Measurements from ENCODE around the gene KCNF1. TPM values are rescaled to one million over a fixed set of nuclear protein-coding genes. Genes with fewer than 3 reads are reported as not detected.

KCNF1 gene
- total RNA-seq, 1 donor from 2014 or later: 1.6 TPM

- no peak overlapping the region for H2AFZ ChIP-seq (ENCODE audit: low read depth, low read length)
- Mint-ChIP-seq H3K36me3 (ENCODE audit: low read depth, unreplicated experiment) (no peaks in the 10 kb centered on the region), H3K4me1 (ENCODE audit: low read depth, unreplicated experiment) (peaks cover 13% of the 10 kb centered on the region), H3K9me3 (ENCODE audit: unreplicated experiment) (peaks cover 2% of the 10 kb centered on the region), H3K27me3 (ENCODE audit: low read depth, unreplicated experiment) (peaks cover 9% of the 10 kb centered on the region), H3K4me3 (ENCODE audit: unreplicated experiment) (no peak overlapping the region), H3K27ac (ENCODE audit: unreplicated experiment) (no peak overlapping the region)
- H3K4me3 ChIP-seq (ENCODE audit: insufficient read depth, low read depth, low read length): no peak overlapping the region
- no peak overlapping the region for H3K27ac ChIP-seq (ENCODE audit: low read depth, low read length)
- H4K20me1 ChIP-seq (ENCODE audit: insufficient read depth, low read length): no peaks in the 10 kb centered on the region
- no peaks in the 10 kb centered on the region for H3K4me1 ChIP-seq (ENCODE audit: insufficient read depth, low read length)
- H3K27me3 ChIP-seq (ENCODE audit: insufficient read depth, low read length): no peaks in the 10 kb centered on the region
- H3K9ac ChIP-seq (ENCODE audit: low read length): no peak overlapping the region
- no peaks in the 10 kb centered on the region for H3K36me3 ChIP-seq (ENCODE audit: insufficient read depth, low read length)
- no peaks in the 10 kb centered on the region for H3K9me3 ChIP-seq (ENCODE audit: insufficient read depth, low read depth, low read length)
- H3K79me2 ChIP-seq (ENCODE audit: insufficient read depth, low read length): no peaks in the 10 kb centered on the region
- FAIRE-seq: no peak
- no peak for DNase-seq (ENCODE audit: low read depth)
- TF ChIP-seq EZH2 (IDR thresholded peaks at IDR 0.05; ENCODE audit: insufficient read depth, low read length) (no peak), CTCF (IDR thresholded peaks at IDR 0.05; ENCODE audit: insufficient read depth, low read depth, low read length) (no peak)
- no peak overlapping the region for H3K4me2 ChIP-seq (ENCODE audit: low read length)
Observed at GRCh38 chr2:10880586-10881321, 31.0 kb upstream of the KCNF1 start.

- H3K9ac ChIP-seq (ENCODE audit: low read length): no peak overlapping the region
- FAIRE-seq (no peak), DNase-seq (ENCODE audit: low read depth) (no peak)
- Mint-ChIP-seq H3K36me3 (ENCODE audit: low read depth, unreplicated experiment) (no peaks in the 10 kb centered on the region), H3K4me3 (ENCODE audit: unreplicated experiment) (no peak overlapping the region), H3K27ac (ENCODE audit: unreplicated experiment) (no peak overlapping the region), H3K9me3 (ENCODE audit: unreplicated experiment) (peaks cover 2% of the 10 kb centered on the region), H3K4me1 (ENCODE audit: low read depth, unreplicated experiment) (peaks cover 13% of the 10 kb centered on the region), H3K27me3 (ENCODE audit: low read depth, unreplicated experiment) (peaks cover 9% of the 10 kb centered on the region)
- H3K4me2 ChIP-seq (ENCODE audit: low read length): no peak overlapping the region
- no peaks in the 10 kb centered on the region for H3K9me3 ChIP-seq (ENCODE audit: insufficient read depth, low read depth, low read length)
- H4K20me1 ChIP-seq (ENCODE audit: insufficient read depth, low read length): no peaks in the 10 kb centered on the region
- H3K36me3 ChIP-seq (ENCODE audit: insufficient read depth, low read length): no peaks in the 10 kb centered on the region
- H3K27ac ChIP-seq (ENCODE audit: low read depth, low read length): no peak overlapping the region
- H3K27me3 ChIP-seq (ENCODE audit: insufficient read depth, low read length): no peaks in the 10 kb centered on the region
- H2AFZ ChIP-seq (ENCODE audit: low read depth, low read length): no peak overlapping the region
- TF ChIP-seq CTCF (IDR thresholded peaks at IDR 0.05; ENCODE audit: insufficient read depth, low read depth, low read length): no peak
- no peak for TF ChIP-seq EZH2 (IDR thresholded peaks at IDR 0.05; ENCODE audit: insufficient read depth, low read length)
- H3K79me2 ChIP-seq (ENCODE audit: insufficient read depth, low read length): no peaks in the 10 kb centered on the region
- no peak overlapping the region for H3K4me3 ChIP-seq (ENCODE audit: insufficient read depth, low read depth, low read length)
- H3K4me1 ChIP-seq (ENCODE audit: insufficient read depth, low read length): no peaks in the 10 kb centered on the region
Observed at GRCh38 chr2:10882568-10882967, 29.2 kb upstream of the KCNF1 start.

GRCh38 chr2:10883066-10883465 lies 28.7 kb upstream of the KCNF1 start:
- Histone ChIP-seq H3K4me3 (ENCODE audit: insufficient read depth, low read depth, low read length) (no peak overlapping the region), H3K36me3 (ENCODE audit: insufficient read depth, low read length) (no peaks in the 10 kb centered on the region), H3K27ac (ENCODE audit: low read depth, low read length) (no peak overlapping the region), H3K79me2 (ENCODE audit: insufficient read depth, low read length) (no peaks in the 10 kb centered on the region), H3K4me2 (ENCODE audit: low read length) (no peak overlapping the region), H3K9me3 (ENCODE audit: insufficient read depth, low read depth, low read length) (no peaks in the 10 kb centered on the region), H3K4me1 (ENCODE audit: insufficient read depth, low read length) (no peaks in the 10 kb centered on the region), H4K20me1 (ENCODE audit: insufficient read depth, low read length) (no peaks in the 10 kb centered on the region), H3K27me3 (ENCODE audit: insufficient read depth, low read length) (no peaks in the 10 kb centered on the region), H3K9ac (ENCODE audit: low read length) (no peak overlapping the region), H2AFZ (ENCODE audit: low read depth, low read length) (no peak overlapping the region)
- no peaks in the 10 kb centered on the region for H3K36me3 Mint-ChIP-seq (ENCODE audit: low read depth, unreplicated experiment)
- DNase-seq (ENCODE audit: low read depth): no peak
- peaks cover 9% of the 10 kb centered on the region for H3K27me3 Mint-ChIP-seq (ENCODE audit: low read depth, unreplicated experiment)
- no peak for TF ChIP-seq EZH2 (IDR thresholded peaks at IDR 0.05; ENCODE audit: insufficient read depth, low read length)
- no peak for TF ChIP-seq CTCF (IDR thresholded peaks at IDR 0.05; ENCODE audit: insufficient read depth, low read depth, low read length)
- H3K27ac Mint-ChIP-seq (ENCODE audit: unreplicated experiment): no peak overlapping the region
- FAIRE-seq: no peak
- peaks cover 11% of the 10 kb centered on the region for H3K4me1 Mint-ChIP-seq (ENCODE audit: low read depth, unreplicated experiment)
- no peak overlapping the region for H3K4me3 Mint-ChIP-seq (ENCODE audit: unreplicated experiment)
- H3K9me3 Mint-ChIP-seq (ENCODE audit: unreplicated experiment): peaks cover 2% of the 10 kb centered on the region
